NCI-H1417 treated with DMSO at 0.1 percent for 48 hours (cell line): Measurements from ENCODE around the gene ENOPH1.
A peak's percentile ranks its signal among the peaks of the same experiment; 100 is the strongest.
"Not testable (repeated sequence)": the region's sequence is repeated elsewhere in the genome, so short reads cannot be mapped to it uniquely, and the experiment has no call there.

ENCODE experiments used
- DNase-seq: peaks from one replicate; lab custom pipeline; 2025; lab: John Stamatoyannopoulos, UW

ENOPH1 gene

DNA sequence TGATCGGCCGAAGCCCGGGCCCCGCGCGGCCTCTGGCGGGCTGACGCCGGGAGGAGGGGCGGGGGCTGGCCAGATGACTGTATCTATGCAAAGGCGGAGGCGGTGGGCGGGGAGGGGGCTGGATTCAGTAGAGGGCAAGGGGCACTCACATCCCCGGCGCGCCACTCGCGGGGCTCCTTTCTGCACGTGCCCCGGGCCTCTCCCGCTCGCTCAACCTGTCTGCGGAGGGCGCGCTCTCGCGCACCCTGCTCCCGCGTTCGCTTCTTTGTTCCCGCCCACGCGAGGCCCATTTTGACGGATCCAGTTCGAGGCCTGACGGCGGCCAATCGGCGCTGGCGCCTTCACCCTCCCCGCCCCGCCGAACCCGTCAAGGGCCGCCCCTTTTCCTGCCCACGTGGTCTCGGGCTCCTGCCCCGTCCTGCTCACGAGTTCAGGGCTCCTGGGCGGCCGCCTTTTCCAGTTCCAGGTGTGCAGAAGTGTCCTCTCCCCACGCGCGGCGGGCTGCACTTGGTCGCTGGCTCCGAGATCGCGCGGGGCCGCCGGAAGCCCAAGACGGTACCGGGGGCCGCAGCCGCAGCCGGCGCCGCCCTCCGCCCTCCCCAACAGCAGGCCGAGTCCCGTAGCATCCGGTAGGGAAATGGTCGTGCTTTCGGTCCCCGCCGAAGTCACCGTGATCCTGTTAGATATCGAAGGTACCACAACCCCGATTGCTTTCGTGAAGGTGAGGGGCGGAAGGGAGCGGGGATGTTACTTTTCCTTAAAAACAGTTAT lies at the start of gene ENOPH1, which contains the start of gene HNRNPDL:
Gene ENOPH1 (plus strand): TSS at position 398 of the 771 bp plus-strand sequence. CDS start 240 bp downstream, at position 638.
Gene HNRNPDL (minus strand): TSS at position 270 of the 771 bp plus-strand sequence. CDS start 772 bp downstream, outside the sequence.
- peak; percentile 70 for DNase-seq

DNA sequence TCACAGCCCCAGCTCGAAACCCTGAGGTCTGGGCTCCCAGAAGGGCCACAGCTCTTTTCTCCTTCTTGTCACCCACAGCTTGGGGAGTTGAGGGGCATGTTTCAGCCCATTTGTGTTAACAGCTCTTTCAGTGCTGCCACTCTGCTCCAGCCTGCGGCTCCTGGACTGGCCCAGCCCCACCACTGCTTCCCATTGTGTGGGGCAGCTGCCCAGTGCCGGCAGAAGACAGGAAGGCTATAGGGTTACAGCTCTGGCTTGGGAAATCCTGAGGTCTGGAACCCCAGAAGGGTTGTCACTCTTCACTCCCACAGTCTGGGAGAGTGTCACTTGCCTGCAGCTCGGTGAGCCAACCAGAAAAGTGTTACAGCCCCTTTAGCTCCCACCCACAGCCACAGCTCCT lies 49.6 kb upstream of the ENOPH1 start:
- no peak for DNase-seq

DNA sequence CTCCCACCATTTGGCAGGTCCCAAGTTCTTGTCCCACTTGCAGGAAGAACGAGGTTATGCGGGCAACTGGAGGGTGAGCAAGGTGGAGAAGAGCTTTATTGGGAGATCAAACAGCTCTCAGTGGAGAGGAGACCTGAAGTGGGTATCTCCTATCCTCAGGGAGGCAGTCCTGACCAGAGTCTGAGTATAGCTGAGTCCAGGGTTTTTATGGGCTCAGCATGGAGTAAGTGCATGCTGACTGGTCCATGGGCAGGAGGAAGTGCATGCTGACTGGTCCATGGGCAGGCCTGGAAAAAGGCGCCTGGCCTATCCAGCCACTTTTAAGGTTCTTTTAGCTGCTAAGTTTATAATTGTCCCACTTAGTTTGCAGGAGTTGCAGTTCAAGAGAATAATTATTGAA lies 49.2 kb upstream of the ENOPH1 start:
- DNase-seq, result no peak

DNA sequence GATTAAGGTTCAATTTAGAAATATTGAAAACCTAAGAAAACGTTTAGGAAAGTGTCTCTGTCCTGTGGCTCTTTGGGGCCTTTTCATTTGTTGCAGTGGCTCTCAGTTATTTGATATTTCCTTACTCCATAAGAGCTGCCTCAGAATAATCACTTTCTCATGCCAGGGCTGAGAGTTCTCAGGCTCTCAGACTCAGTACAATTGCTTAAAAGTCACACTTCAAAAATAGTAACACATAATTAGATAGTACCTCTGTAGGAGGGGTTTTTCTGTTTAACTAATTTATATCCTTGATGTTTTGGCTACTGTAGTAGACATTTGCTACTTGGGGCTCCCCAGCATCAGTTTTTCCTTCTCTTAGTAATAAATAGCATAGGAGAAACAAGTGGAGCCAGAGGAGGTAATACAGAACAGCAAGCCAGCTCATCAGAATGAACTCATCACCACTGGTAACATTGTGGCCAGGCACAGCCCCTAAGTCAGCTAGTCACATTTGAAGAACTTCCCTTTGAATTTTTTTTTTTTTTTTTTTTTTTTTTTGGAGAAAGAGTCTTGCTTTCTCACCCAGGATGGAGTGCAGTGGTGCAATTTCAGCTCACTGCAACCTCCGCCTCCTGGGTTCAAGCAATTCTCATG lies 48.6 kb upstream of the ENOPH1 start:
- no peak for DNase-seq

GRCh38 chr4:82382751-82383150 lies 47.6 kb upstream of the ENOPH1 start:
- no peak for DNase-seq

DNA sequence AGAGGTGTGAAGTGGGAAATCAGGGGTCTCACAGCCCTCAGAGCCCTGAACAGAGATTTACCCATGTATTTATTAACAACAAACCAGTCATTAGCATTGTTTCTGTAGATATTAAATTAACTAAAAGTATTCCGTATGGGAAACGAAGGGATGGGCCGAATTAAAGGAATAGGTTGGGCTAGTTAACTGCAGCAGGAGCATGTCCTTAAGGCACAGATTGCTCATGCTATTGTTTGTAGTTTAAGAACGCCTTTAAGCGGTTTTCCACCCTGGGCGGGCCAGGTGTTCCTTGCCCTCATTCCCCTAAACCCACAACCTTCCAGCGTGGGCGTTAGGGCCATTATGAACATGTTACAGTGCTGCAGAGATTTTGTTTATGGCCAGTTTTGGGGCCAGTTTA lies 44.1 kb upstream of the ENOPH1 start:
- not testable (repeated sequence) for DNase-seq

DNA sequence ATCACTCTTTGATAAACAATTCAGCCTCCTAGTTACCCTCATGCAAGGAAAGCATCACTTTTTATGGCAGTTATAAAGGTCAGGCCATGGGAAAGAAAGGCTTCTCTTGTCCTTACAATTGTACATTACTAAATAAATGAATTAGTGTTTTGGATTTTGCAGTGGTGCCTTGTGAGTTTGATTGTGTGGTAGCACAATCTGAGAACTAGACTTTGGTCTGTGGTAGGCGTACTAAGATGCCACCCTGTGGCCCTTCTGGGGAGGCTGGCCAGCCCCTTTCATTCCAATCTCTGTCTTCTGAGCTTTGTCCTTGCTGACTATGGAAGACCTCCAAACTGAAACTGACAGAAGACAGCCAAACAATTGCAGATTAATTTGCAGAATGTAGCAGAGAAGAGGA lies 42.0 kb upstream of the ENOPH1 start:
- DNase-seq, result no peak

DNA sequence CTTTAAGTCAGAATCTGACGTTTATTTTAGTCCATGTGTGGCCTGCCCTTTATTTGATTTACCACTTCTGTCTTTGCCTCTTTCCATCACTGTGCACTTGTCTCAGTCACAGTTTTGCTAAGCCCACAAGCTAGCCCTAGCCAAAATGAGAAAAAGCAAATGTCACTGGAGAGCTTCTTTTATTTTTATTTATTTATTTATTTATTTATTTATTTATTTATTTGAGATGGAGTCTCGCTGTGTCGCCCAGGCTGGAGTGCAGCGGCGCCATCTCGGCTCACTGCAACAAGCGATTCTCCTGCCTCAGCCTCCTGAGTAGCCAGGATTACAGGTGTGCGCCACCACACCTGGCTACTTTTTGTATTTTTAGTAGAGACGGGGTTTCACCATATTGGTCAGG lies 40.3 kb upstream of the ENOPH1 start:
- DNase-seq, result not testable (repeated sequence)

- no peak for DNase-seq
These were observed 35.5 kb upstream of the ENOPH1 start for GRCh38 chr4:82394896-82395295.

DNA sequence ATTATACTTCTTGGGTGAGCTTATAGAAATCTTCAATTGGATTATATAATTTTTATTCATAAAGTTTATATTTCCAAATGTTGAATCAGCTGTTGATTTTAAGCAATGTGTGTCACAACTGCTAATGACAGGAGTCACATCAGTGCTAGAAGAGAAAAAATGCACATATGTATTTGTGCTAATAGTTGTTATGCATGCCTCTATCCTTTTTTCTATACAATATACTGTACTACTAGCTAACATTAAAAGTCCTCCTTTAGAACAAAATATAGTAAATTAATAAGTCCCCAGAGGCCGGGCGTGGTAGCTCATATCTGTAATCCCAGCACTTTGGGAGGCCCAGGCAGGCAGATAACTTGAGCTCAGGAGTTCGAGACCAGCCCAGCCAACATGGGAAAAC lies 32.9 kb upstream of the ENOPH1 start:
- DNase-seq, result no peak

DNA sequence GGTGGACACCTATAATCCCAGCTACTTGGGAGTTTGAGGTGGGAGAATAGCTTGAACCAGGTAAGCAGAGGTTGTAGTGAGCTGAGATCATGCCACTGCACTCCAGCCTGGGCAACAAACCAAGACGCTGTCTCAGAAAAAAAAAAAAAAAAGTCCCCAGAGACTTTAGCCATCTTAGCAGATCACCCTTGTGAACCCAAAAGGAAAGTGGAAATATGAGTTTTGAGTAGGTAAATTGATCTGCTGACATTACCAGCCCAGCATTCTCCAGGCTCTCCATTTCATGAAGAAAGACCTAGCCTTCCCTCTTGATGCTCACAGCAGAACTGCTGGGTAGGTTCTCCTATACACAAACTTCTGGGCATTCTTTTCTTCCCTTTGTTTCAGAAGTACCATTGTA lies 32.1 kb upstream of the ENOPH1 start:
- DNase-seq, result no peak

DNA sequence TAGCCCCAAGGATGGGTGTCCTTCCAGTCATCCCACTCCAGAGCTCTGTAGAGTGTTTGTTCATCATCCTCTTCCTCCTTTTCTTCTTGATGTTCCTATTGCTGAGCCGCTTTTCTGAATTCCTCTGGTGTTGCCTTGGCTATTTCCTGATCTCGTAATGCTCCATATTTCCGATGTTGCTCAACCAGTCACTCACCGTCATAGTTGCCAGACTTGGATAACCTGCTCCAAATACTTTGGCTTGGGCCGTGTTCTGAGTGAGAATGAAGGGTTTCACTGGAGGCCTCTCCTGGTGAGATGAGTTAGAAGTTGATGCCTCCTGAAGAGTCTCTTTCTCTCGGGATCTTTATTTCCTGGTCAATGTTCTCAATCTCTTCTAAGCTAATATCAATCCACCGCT lies 28.8 kb upstream of the ENOPH1 start:
- DNase-seq, result no peak

DNA sequence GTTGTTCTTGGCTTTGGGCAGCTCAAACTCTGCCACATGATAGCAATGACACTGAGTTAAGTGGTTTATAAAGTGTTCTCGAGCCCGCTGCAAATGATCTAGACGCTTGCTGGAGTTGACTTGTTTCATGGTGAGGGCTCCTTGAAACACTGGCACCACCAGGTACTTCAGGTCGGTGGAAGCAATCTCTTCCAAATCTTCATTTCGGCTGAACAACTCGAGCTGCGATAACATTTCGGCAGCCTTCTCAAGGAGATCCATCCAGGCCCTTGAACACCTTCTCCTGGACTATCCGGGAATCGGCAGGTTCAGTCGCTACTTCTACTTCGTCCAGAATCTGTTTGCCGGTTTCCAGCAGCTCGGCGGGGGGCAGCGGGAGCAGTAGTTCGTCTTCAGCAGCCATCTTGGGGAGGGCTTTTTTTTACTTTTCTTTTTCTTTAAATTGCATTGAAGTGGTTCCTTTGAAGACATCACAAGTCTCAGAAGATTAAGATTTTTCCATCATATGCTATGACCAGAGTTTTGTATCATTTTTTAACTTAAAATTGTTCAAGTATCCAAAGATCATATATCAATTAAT lies 28.1 kb upstream of the ENOPH1 start:
- DNase-seq, result no peak

- no peak for DNase-seq
These were observed 26.7 kb upstream of the ENOPH1 start for GRCh38 chr4:82403725-82404124.

DNA sequence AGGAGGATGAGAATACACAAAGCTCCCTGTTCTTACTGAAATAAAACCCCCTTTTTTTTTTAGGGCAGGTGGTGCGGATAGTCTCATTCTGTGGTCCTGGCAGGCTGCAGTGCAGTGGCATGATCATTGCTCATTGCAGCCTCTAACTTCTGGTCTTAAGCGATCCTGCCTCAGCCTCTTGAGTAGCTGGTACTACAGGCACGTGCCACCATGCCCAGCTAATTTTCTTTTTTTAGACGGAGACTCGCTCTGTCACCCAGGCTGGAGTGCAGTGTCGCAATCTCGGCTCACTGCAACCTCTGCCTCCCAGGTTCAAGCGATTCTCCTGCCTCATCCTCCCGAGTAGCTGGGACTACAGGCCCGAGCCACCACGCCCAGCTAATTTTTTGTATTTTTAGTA lies 15.3 kb upstream of the ENOPH1 start:
- not testable (repeated sequence) for DNase-seq

GRCh38 chr4:82415922-82416365 lies 14.4 kb upstream of the ENOPH1 start:
- DNase-seq, result no peak

- DNase-seq, result no peak
These were observed 10.9 kb upstream of the ENOPH1 start for GRCh38 chr4:82419451-82419850.

- no peak for DNase-seq
These were observed 8.4 kb upstream of the ENOPH1 start for GRCh38 chr4:82421796-82422560.

DNA sequence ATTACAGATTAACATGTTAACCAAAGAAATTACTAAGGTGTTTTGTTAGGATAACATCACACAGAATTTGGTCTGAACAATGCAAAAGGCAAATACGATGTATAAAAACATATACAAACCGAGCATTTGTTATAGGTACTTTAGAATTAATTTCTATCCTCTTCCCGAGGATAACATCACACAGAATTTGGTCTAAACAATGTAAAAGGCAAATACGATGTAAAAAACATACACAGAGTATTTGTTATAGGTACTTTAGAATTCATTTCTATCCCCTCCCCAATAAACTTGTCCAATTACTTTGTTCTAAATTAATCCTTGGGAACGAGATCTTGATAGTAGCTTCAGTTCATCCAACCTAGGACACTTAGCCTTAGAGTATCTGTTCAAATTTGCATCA lies 7.8 kb upstream of the ENOPH1 start:
- no peak for DNase-seq

GRCh38 chr4:82423245-82424054 lies 6.9 kb upstream of the ENOPH1 start:
- DNase-seq, result no peak

GRCh38 chr4:82425478-82425877 lies 4.9 kb upstream of the ENOPH1 start:
- no peak for DNase-seq
